Activated CD8-positive, alpha-beta memory T cell treated with anti-CD3 and anti-CD28 coated beads, Interleukin-2, amount 50 U/mL, for 4 hours (primary cell): ENCODE measurements around the gene AJM1.

Experiments used
- DNase-seq: peaks from one replicate; pipeline ENCODE4 v3.0.0-alpha.2; 2020

The AJM1 gene

DNA sequence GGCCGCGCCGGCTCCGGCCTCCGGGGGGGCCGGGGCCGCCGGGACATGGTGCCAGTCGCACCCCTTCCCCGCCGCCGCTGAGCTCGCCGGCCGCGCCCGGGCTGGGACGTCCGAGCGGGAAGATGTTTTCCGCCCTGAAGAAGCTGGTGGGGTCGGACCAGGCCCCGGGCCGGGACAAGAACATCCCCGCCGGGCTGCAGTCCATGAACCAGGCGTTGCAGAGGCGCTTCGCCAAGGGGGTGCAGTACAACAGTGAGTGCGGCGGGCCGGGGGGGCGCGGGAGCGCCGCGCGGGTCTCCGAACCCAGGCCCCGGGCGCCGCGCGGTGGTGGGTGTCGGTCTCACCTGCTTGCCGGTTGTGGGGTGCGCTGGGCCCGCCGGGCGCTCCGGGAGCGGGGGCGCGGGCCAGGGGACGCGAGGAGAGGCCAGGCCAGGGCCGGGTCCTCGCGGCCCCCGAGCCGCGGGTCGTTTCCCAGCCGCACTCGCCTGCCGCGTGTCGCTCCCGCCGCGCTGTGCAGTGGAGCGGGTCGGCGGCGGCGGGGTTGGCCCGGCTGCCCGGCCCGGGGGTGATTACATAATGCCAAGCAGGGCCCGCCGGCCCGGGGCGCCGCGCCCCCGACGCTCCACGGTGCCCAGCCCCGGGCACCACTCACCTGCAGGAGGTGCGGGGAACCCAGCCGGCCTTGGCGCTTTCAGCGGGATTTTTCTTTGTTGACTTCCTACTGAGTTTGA lies 34.0 kb upstream of the AJM1 start:
- peak; percentile 62 for DNase-seq

DNA sequence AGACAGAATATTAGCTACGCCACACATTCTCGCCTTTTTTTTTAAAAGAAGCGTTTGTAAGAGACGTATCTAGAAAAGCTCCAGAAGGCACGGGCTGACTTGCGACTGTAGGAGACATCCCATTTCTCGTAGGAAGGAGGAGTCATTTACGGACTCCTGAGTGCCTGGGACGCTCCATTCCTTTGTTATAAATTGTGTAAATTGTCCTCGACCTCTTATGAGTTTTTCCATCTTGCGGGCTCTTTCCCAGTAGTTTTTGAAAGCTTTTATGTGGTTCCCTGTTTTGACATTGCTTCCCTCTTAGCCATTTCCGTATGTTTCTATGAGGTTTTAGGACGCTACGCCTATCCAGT lies 33.5 kb upstream of the AJM1 start:
- DNase-seq = no peak

DNA sequence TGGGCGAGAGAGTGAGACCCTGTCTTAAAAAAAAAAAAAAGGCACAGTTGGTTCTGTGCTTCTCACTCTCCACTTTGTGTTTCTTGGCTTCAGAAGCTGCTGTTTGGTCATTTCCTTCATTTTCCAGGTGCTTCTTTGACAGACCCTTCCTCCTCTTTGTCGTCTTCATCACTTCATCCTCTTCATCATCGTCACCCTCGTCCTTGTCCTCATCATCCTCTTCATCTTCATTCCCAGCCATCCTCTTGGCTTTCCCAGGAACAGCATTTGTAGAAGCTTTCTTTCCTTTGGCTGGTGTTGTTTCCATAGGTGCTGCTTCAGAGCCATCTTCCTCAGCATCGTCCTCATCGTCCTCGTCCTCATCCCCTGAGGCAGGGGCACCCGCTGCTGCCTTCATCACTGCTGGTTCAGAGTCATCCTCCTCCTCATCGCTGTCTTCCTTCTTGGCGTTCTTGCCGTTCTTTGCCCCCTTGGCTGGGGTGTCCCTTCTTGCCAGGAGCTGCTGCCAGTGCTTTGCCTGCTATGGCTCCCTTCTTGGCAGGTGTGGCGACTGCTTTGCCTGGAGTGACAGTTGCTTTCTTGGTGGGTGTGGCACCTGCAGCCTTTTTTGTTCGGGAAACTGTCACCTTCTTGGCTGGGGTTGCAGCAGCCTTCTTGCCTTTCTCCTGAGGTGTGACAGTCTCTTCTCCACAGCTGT lies 27.4 kb upstream of the AJM1 start:
- no peak for DNase-seq

DNA sequence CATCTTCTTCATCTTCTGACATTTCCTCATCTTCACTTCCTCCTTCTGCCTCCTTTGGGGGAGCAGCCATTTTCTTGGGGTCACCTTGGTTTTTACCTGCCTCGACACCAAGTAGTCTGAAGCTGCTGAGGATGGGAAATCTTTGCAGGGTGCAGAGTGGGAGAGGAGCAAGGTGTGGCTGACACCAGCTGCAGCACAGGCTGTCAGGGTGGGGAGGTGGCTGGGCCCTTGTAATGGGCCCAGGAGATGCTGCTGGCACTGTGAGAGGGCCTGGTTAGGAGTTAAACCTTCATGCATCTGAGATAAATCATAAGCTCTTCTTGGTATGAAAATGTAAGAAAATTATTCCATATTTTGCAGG lies 26.9 kb upstream of the AJM1 start:
- no peak for DNase-seq

DNA sequence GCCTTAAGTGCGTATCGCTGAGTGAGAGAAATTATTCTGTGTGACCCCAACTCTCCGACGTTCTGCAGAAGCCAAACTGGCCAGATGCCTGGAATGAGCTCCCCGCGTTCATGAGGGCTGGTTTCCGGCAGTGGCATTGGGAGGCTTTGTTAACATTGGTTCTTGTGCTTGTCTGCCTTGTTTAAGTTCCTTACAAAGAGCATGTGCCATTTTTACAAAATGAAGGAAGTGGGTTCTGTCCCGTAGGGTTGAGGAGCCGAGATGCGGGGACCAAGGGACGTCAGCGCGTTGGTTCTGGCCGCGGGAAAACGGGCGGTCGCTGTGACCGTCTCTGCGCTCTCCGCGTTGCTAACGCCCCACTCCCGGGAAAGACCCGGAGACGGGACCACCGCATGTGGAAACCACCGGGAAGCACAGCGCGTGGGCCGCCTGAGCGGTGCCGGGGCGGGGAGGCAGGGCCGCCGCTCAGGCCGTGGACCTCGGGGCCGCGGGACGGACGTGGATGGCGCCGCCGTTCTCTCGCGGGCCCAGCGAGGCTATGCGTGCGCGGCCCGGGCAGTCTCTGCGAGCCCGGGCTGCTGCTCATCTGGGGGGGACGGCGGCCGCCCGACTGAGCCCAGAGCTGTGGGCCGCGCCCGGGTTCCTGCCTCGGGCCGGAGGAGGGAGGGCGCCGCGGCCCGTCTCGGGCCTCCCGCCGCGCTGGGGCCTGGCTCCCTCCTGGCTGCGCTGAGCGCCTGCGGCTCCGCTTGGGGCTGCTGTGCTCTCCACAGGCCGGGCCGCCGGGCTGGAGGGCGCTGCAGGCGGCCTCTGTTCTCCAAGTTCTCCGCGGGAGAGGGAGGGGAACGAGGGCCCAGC lies 21.1 kb upstream of the AJM1 start:
- DNase-seq = no peak

DNA sequence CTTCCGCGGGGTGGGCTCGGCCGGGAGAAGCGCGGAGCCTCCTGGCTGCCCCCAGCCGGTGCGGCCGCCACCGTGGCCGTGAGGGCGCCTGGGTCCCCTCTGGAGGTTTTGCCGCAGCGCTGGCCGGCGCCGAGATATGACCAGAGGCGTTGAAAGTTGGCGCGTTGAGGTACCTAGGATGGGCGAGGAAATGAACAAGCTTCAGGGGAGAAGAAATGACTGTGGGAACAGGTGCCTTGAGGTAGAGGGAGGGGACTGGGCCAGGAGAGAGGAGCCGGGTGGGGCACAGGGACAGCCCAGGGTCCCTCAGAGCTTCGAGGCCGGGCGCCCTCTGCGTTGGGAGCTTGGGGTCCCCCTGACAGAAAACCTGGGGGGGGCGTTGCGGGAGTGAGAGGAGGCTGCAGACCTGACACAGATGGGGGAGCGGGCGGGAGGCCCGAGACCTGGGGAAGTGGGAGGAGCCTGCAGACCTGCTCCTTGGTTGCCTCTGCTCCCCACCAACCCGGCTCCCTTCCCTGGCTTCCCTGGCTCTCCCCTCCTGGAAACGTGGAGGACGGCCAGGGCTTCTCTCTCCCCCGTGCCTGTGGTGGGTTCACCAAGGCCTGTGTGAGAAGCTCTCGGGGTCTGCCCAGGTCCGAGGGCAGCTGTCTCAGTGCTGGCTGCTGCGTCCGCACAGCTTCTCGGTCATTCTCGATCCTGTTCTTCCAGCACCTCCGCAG lies 20.3 kb upstream of the AJM1 start:
- no peak for DNase-seq

DNA sequence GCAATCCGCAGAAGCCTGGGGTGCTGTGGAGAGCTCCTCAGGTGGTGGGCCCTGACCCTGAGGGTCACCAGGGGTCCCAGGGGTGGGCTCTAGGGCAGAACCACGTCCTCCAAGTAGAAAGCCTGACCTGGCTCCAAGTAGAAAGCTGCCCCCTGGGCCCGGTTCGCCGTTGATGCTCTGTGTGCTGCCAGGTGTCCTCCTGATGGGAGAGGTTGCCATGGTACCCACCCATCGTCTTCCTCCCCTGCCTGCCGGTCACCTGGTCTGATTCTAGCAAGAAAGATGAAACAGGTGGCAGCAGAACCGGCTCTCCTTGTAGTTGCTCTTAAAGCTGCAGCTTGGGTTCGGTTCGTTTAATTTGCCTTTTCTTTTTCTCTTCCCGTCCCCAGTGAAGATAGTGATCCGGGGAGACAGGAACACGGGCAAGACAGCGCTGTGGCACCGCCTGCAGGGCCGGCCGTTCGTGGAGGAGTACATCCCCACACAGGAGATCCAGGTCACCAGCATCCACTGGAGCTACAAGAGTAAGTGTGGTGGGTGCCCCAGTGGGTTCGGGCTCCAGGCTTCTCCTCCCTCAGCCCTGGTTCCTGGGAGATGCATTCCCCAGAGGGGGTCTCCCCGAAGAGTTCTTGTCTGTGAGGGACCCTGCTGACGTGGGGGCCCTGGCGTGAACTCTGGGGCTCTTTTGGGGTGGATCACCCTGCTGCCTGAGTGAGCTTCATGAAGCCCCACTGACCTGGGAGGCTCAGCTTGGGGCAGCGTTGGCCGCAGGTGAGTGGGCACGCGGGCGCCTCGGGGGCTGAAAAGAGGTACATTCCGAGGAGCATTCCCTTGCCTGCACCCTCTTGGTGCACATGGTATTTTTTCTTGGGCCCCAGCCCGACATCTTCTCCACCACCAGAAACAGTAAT lies 18.9 kb upstream of the AJM1 start:
- no peak for DNase-seq

DNA sequence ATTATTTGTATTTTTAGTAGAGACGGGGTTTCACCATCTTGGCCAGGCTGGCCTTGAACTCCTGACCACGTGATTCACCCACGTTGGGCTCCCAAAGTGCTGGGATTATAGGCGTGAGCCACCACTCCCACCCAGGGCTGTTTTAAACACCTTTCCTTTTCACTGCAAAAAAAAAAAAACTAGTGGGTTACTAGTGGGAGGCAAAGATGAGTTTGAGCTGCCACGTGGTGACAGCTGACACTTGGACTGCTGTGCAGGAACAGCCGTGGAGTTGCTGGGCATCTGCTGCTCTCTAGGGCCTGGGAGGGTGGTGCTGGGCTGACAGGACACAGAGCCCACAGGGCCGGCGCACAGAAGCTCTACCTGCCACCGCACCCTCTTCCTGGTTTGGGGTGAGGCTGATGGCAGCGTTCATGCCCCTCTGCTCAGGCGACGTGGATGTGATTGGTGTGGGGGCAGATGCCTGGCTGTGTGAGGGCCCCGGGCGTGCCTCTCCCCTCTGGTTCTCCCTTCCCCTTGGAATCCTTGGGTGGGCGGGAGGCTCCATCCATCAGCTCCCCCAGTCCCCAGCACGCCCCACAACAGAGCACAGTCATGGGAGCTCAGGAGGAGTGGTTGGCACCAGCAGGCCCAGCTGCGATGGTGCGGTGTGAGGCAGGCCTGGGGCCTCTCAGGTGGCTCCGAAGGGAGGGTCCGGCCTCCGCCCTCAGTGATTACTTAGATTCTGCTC lies 17.6 kb upstream of the AJM1 start:
- no peak for DNase-seq

DNA sequence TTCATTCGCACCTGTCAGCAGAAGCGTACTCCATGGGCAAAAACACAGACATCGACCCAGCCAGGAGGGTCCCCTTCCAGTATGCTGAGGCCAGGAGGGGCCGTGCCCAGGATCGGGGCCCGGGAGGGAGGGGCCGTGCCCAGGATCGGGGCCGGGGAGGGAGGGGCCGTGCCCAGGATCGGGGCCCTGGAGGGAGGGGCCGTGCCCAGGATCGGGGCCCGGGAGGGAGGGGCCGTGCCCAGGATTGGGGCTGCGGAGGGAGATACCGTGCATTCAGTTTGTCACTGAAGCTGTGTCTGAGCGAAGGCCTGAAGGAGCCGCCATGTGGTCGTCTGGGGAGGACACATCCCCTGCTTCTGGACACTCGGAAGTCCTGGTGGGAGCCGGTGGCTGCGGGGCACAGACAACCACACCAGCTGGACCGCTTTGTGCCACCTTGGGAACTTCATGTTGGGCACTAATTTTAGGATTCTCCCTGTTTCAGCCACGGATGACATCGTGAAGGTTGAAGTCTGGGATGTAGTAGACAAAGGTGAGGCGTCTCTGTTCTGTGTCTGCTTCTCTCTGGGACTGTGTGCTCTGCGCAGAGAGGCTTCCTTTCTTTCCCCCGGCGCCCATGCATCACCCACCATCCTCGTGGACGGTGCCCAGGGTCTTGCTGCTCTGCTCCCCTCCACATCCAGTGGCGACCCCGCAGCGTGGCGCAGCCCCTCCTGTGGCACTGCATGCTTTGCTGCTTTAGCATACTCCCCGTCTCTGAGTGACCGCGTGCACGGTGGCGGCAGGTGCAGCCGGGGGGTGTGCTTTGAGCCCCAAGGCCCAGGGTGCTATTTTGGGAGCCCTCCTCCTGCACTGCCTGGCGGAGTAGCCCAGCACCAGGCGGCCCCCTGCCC lies 16.7 kb upstream of the AJM1 start:
- no peak for DNase-seq

DNA sequence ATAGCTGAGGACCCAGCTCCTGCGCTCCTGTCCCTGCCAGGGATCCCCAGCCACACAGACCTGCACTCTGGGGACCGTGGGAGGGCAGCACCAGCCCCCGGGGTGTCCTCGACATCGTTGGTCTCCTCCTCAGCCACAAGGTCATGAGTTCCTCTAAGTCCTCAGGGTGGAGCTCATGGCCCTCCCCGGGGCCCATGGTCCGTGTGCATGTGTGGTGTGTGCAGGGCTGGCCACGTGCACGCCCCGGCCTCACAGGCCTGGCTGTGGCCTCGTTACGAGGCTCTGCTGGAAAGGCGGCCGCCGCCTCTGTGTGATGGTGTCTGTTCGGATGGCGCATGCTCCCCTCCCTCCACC lies 16.1 kb upstream of the AJM1 start:
- no peak for DNase-seq

DNA sequence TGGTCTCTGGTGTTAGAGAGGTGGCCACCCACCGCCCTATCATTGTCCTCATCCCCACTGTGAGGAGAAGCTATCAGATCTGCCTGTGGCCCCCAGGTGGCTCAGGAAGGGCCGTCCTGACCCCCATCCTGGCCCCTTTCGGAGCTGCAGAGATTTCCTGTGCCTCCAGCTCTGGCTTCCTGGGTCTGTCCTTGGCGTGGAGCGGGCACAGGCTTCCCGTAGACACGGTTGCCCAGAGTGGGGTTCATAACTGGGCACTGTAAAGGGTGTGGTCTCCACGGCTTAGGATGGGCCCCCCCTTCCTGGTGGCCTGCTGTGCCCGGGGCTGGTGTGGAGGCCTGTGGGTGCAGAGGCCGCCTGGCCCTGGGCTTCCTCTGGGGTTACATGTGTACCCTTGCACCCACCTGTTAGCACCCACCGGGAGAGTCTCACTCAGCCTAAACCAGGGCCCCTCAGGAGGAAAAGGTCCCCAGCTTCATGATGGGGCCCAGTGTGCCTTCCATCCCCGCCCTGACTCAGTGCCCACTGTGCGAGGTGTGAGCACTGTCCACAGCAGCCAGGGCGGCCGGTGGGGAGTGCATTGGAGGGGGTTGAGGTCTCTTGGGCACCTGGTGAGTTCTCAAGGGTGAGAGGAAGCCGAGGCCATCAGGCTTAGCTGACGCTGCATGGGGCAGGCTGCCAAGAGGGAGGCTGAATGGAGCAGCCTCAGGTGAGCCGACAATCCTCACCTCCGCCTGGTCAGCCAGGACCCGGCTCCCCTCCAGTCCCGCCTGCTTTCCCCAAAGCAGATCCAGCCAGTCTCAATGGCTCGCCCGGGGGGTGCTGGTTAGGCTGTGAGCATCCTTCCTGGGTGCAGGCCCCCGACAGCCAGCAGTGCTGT lies 15.3 kb upstream of the AJM1 start:
- no peak for DNase-seq

DNA sequence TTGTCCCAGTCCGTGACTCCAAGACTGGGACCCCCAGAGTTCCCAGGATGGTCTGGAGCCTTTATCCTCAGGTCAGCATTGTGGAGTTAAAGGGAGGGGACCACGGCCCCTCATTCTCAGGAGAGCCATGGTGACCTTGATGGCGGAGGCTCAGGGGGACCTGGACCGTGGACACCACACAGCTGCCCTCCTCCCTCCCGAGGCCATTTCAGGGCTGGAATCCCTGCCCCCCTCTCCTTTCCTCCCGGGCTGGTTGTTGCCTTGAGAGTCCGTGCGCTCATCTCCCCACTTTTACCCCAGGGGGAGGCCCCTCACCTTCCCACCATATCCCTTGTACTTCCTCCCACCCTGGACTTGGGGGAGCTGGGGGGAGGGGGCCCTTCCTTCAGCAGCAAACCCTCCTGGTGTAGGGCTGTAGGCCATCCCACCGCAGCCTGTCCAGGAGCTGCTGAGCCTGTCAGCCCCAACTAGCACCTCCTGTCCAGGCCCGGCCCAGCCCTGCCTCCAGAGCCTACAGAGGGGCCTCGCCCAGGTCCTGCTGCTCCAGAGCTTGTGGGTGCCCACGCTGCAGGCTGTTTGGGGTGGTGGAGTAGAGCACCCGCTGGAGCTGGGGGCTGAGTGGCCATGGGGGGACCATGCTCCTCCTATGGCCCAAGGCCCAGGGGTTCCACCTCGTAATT lies 14.3 kb upstream of the AJM1 start:
- DNase-seq = no peak

DNA sequence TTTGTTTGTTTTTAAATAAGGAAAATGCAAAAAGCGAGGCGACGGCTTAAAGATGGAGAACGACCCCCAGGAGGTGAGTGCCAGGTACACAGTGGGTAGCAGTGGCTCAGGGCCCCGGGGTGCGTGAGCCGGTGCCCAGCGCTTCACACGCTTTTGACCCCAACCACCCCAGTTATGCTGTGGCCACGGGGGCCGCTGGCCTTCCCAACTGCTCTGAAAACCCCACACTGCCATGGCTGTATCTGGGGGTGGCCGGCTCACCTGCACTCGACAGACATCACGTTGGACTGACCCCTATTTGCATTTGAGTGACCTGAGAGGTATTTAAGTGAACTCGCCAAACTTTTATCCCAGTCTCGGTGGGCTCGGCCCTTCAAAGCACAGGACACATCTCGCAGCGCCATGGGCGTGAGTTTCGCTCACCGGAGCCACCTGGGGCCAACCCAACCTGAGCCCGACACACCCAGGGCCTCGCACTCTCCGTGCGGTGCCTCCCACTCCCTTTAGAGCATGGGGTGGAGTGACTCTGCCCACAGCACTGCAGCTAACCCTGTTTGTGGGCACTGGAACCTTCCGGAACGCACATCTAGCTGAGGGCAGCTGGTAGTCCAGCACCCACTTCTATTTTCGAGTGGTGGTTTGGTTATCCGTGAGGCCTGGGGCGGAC lies 13.7 kb upstream of the AJM1 start:
- DNase-seq = no peak

DNA sequence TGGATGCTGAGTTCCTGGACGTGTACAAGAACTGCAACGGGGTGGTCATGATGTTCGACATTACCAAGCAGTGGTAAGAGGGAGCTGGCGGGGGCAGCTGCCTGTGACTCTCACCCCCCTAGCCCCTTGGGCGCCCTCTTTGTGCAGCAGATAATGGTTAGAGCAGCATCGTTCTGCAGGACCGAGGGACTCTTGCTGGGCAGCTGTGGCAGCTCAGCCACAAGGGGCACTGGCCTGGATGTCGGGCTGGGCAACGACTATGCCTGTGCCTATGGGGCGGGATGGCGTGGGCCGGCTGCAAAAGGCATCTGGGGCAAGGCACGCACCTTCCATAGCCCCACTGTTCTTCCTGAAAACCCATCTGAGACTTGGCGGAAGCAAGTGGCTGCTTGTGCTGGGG lies 12.9 kb upstream of the AJM1 start:
- no peak for DNase-seq

DNA sequence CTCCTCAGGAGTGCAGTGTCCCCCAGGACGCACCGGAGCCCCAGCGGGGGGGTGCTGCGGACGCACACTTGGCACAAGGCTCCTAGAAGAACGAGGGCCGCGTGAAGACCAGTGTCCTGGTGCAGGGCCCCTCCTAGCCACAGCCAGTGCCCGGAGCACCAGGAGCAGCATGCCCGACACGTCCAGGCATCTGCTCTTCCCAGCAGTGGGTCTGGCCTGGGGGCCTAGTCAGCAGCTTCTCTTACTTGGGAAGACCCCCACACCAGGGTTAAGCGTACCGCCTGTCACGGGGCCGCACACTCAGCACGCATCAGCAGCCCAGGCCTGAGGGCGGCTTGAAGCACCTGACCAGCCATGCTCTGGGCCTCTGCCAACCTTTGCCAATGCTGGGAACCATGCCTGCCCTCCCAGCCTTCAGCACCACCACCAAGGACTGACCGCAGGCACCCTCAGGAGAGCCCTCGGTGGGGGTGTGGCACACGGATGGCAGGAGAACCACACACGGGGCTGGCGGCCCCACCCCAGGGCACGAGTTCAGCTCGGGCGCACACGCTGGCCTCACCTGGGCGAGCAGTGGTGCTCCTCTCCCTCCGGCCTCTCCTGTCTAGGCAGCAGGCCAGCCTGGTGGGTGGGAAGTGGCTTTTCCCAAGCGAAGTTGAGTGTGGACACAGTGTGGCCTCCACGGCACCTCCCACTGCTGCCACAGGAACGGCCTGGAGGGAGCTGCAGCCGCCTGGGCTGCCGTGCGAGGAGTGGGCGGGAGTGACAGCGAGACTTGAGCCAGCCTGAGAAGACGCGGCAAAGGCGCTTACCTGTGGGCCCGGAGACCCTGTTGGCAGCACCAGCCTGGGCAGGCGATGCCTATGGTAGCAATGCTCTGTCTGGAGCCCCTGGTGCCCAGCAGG lies 12.0 kb upstream of the AJM1 start:
- DNase-seq = no peak

DNA sequence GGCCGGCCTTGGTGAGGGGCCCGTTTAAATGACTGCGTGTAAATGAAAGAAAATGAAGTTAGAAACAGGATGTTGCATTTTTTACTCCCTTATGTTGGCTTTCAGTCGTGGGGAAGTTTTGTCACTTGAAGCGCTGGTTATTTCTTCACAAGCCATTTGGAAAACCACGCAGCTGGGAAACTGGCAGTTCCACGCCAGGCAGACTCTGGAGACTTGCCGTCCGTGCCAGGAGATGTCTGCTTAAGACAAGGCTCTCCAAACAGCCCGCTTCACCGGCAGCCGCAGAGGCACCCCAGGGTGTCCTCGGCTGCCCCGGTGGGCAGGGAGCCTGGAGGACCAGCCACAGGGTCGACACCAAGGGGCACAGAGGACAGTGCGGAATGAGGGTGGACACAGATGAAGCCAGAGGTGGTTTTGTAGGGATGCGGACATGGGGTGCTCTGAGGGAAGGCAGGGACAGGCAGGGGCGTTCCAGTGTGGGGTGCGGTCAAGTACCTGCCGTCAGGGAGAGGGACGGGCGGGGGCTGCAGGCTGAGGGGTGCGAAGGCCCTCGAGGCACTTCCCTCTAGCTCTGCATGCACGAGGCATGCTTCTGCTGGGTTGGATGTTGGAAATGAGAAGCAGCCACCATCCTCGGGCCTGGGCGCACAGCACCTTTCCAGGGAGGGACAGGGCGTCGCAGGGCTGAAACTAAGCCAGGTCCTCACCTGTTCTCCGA lies 11.1 kb upstream of the AJM1 start:
- no peak for DNase-seq

DNA sequence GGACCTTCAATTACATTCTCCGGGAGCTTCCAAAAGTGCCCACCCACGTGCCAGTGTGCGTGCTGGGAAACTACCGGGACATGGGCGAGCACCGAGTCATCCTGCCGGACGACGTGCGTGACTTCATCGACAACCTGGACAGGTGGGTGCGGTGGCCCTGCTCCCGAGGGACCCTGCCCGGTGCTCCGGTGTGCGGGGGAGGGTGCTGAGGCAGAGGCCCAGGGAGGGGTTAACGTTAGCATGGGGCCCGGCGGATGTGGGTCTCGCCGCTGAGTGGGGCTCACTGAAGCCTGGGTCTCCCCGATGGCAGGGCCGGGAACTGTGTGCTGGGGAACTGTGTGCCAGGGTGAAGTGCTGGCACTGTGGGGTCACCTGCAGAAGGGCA lies 10.6 kb upstream of the AJM1 start:
- no peak for DNase-seq
